ENCODE measurements around the gene CHSY1. TPM values are rescaled to one million over a fixed set of nuclear protein-coding genes. Genes with fewer than 3 reads are reported as not detected.

The CHSY1 gene
- polyA plus RNA-seq, 2 of the 4 experiments (the other 2 are of a cell fraction) = 16.0 to 28.1 TPM

GRCh38 chr15:101178479-101178878 lies 73.4 kb downstream of the CHSY1 start:
- no peak overlapping the region for H3K4me2 ChIP-seq
- H3K4me1 ChIP-seq = peaks cover 3% of the 10 kb centered on the region; the same call in 2 of the 3 replicates
- H3K4me3 ChIP-seq = no peak overlapping the region
- no peak for DNase-seq (ENCODE audit: low read depth in 1 of 2, low spot score in 1 of 2)
- no peak for ATAC-seq
- 97% methylated on average over 18 of the region's 18 CpGs for WGBS (ENCODE audit: missing lambda C conversion rate)
- ChIA-PET CTCF (interaction anchor here (1.0 kb wide), 1 partner anchor 34 kb away, joined by 3 read pairs; no protein-coding TSS in a partner anchor), POLR2A (no interaction called here)
- no peaks in the 10 kb centered on the region for H3K9me3 ChIP-seq
- H3K27ac ChIP-seq = no peak overlapping the region
- TF ChIP-seq GATA3 (IDR thresholded peaks at IDR 0.05; ENCODE audit: borderline replicate concordance) (no peak), NR3C1 (IDR thresholded peaks at IDR 0.05) (no peak), SREBF2 (IDR thresholded peaks at IDR 0.05) (no peak), ELK1 (IDR thresholded peaks at IDR 0.05; ENCODE audit: low read depth, low read length) (no peak), CBX2 (IDR thresholded peaks at IDR 0.05; ENCODE audit: borderline replicate concordance, low read depth) (no peak), TP53 (CRISPR knock-in tag; IDR thresholded peaks at IDR 0.05) (no peak), USF2 (IDR thresholded peaks at IDR 0.05) (no peak), ZFP36 (IDR thresholded peaks at IDR 0.05; ENCODE audit: borderline replicate concordance, partially characterized antibody) (no peak), RFX5 (IDR thresholded peaks at IDR 0.05) (no peak), FOSB (CRISPR knock-in tag; IDR thresholded peaks at IDR 0.05) (no peak), NPAS2 (CRISPR knock-in tag; IDR thresholded peaks at IDR 0.05; ENCODE audit: borderline replicate concordance) (no peak), CEBPB (IDR thresholded peaks at IDR 0.05) (no peak), KDM5A (IDR thresholded peaks at IDR 0.05) (no peak), POLR2AphosphoS2 (conservative IDR thresholded peaks at IDR 0.05; ENCODE audit: low read length) (no peak)
- TF ChIP-seq, protein P1, sequence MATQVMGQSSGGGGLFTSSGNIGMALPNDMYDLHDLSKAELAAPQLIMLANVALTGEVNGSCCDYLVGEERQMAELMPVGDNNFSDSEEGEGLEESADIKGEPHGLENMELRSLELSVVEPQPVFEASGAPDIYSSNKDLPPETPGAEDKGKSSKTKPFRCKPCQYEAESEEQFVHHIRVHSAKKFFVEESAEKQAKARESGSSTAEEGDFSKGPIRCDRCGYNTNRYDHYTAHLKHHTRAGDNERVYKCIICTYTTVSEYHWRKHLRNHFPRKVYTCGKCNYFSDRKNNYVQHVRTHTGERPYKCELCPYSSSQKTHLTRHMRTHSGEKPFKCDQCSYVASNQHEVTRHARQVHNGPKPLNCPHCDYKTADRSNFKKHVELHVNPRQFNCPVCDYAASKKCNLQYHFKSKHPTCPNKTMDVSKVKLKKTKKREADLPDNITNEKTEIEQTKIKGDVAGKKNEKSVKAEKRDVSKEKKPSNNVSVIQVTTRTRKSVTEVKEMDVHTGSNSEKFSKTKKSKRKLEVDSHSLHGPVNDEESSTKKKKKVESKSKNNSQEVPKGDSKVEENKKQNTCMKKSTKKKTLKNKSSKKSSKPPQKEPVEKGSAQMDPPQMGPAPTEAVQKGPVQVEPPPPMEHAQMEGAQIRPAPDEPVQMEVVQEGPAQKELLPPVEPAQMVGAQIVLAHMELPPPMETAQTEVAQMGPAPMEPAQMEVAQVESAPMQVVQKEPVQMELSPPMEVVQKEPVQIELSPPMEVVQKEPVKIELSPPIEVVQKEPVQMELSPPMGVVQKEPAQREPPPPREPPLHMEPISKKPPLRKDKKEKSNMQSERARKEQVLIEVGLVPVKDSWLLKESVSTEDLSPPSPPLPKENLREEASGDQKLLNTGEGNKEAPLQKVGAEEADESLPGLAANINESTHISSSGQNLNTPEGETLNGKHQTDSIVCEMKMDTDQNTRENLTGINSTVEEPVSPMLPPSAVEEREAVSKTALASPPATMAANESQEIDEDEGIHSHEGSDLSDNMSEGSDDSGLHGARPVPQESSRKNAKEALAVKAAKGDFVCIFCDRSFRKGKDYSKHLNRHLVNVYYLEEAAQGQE (IDR thresholded peaks at IDR 0.05) = no peak
- FAIRE-seq = no peak

DNA sequence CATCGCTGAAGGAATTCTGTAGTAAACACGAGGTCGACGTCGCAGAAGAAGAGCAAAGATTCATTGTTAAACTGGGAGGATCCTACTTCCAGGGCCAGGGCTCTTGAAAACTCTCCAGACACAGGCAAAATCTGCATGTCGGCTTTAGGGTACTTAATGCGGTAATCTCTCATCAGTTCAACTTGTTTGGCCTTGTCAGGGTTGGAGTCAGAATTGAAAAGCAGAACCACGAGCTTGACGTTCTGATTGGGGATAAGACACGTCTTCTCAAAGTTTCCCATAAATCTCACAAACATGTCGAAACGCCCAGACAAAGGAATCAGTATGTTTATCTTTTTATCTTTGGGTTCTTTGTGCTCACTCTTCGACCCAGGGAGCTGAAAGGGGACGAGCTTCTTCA lies 74.0 kb downstream of the CHSY1 start:
- ChIA-PET CTCF (interaction anchor here (1.1 kb wide), 1 partner anchor 81 kb away, joined by 4 read pairs; no protein-coding TSS in a partner anchor), POLR2A (no interaction called here)
- Histone ChIP-seq H3K4me1 (peaks cover 3% of the 10 kb centered on the region; the same call in 2 of the 3 replicates), H3K4me2 (no peak overlapping the region), H3K9me3 (no peaks in the 10 kb centered on the region), H3K27ac (no peak overlapping the region), H3K4me3 (no peak overlapping the region)
- DNase-seq (ENCODE audit: low read depth in 1 of 2, low spot score in 1 of 2) (no peak), FAIRE-seq (no peak), ATAC-seq (no peak)
- 94% methylated on average over 14 of the region's 14 CpGs for WGBS (ENCODE audit: missing lambda C conversion rate)
- TF ChIP-seq, protein P2, sequence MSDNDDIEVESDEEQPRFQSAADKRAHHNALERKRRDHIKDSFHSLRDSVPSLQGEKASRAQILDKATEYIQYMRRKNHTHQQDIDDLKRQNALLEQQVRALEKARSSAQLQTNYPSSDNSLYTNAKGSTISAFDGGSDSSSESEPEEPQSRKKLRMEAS (IDR thresholded peaks at IDR 0.05) = no peak
- no peak for TF ChIP-seq ESRRA (IDR thresholded peaks at IDR 0.05; ENCODE audit: borderline replicate concordance, low read length)
- TF ChIP-seq CBX8 (IDR thresholded peaks at IDR 0.05) = no peak
- no peak for TF ChIP-seq CHD4 (IDR thresholded peaks at IDR 0.05; ENCODE audit: borderline replicate concordance)
- TF ChIP-seq, protein P3, sequence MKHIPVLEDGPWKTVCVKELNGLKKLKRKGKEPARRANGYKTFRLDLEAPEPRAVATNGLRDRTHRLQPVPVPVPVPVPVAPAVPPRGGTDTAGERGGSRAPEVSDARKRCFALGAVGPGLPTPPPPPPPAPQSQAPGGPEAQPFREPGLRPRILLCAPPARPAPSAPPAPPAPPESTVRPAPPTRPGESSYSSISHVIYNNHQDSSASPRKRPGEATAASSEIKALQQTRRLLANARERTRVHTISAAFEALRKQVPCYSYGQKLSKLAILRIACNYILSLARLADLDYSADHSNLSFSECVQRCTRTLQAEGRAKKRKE (CRISPR knock-in tag; IDR thresholded peaks at IDR 0.05; ENCODE audit: low read depth) = no peak
- TF ChIP-seq POLR2A (IDR thresholded peaks at IDR 0.05; ENCODE audit: low read length) = no peak
- TF ChIP-seq FOSL2 (IDR thresholded peaks at IDR 0.05) = no peak
- no peak for TF ChIP-seq FOSL2 (CRISPR knock-in tag; IDR thresholded peaks at IDR 0.05)
- no peak for TF ChIP-seq NPAS2 (CRISPR knock-in tag; IDR thresholded peaks at IDR 0.05; ENCODE audit: borderline replicate concordance)
- TF ChIP-seq KDM1A (IDR thresholded peaks at IDR 0.05; ENCODE audit: low read depth) = no peak
- TF ChIP-seq RCOR1 (IDR thresholded peaks at IDR 0.05; ENCODE audit: low read depth, low read length) = no peak
- no peak for TF ChIP-seq EHMT2 (IDR thresholded peaks at IDR 0.05; ENCODE audit: low read depth)
- TF ChIP-seq NR3C1 (IDR thresholded peaks at IDR 0.05) = no peak
- TF ChIP-seq ZSCAN20 (CRISPR knock-in tag; IDR thresholded peaks at IDR 0.05) = no peak

Measured in A549 (cell line).